ENCODE results near the gene NANS. TPM values are rescaled to one million over a fixed set of nuclear protein-coding genes. Genes with fewer than 3 reads are reported as not detected.
"Not testable (repeated sequence)": the region's sequence is repeated elsewhere in the genome, so short reads cannot be mapped to it uniquely, and the experiment has no call there.

NANS gene, protein sequence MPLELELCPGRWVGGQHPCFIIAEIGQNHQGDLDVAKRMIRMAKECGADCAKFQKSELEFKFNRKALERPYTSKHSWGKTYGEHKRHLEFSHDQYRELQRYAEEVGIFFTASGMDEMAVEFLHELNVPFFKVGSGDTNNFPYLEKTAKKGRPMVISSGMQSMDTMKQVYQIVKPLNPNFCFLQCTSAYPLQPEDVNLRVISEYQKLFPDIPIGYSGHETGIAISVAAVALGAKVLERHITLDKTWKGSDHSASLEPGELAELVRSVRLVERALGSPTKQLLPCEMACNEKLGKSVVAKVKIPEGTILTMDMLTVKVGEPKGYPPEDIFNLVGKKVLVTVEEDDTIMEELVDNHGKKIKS
- 10 to 100 TPM; 38.3 to 40.2 TPM for total RNA-seq

DNA sequence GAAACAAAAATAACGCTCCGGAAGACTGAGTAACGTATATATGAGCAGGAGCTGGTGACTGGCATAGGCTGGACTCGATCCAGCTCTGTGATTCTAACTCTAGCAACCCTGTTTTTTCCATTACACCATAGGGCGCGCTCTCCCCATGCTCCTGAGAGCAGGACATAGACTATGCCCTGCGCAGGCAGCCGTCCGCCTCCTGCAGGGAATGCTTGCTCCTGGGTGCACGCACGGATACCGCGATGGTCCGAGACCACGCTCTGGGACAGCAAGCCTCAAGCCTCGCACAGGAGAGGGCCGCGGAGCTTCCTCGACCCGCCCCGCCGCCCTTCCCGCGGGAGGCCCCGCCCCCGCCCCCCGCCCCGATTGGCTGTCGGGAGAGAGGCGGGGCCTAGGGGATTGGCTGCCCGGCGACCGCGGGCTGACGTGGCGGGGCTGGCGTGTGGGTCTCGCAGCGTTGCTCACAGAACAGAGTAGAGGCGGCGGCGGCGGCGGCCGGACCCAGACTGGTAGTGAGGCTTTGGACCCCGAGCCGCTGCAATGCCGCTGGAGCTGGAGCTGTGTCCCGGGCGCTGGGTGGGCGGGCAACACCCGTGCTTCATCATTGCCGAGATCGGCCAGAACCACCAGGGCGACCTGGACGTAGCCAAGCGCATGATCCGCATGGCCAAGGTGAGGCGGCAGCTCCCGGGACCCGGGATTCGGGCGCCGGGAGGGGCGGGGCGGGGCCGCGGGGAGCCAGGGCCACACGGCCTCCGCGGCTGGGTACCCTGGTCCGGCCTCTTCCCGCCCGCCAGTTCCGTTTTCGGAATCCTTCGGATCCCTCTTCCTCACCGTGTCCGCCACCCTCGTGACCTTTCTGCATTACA is at the start of gene NANS:
NANS (plus strand) TSS at position 464 of the 869 bp plus-strand sequence; CDS start at position 541, 77 bp downstream.
- CTCF ChIA-PET = interaction anchor here (0.5 to 1.8 kb wide), 7 partner anchors 9 to 200 kb away, joined by 3 to 6 read pairs (median 3); no protein-coding TSS in a partner anchor
- POLR2A ChIA-PET = interaction anchor here (0.6 to 2.9 kb wide), 12 partner anchors 9 to 200 kb away, joined by 3 to 23 read pairs (median 8); partner anchors contain the start of genes ANP32B, CORO2A, TBC1D2 and TRIM14

DNA sequence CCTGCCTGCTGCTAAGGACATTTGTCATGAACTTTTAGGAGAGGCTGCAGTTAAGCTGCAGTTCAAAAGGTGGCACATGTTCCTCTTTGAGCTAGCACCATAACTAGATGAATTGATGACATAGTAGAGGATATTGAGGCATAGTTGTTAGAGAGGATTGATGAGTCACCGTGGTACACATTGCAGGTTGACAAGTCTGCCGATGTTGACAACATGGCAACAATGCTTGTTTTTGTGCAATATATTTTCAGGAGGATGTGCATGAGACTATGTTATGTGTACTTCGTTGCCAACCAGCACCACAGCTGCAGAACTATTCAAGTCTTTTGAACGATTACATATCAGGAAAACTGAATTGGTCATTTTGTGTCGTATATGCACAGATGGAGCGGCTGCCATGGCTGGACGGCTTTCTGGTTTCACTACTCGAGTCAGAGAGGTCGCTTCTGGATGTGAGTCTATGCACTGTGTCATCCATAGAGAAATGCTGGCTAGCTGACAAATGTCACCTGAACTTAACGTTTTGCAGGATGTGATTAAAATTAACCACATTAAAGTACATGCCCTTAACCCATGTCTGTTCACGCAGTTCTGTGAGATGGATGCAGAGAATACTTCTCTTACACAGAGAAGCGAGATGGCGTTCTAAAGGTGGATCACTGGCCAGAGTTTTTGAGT is 49.1 kb upstream of the NANS start:
- POLR2A ChIA-PET = interaction anchor here (1.0 kb wide), 1 partner anchor 49 kb away, joined by 3 read pairs; the partner anchor contains the start of gene NANS
- CTCF ChIA-PET = interaction anchor here (1.3 to 1.5 kb wide), 2 partner anchors 27 to 84 kb away, joined by 3 read pairs; no protein-coding TSS in a partner anchor

DNA sequence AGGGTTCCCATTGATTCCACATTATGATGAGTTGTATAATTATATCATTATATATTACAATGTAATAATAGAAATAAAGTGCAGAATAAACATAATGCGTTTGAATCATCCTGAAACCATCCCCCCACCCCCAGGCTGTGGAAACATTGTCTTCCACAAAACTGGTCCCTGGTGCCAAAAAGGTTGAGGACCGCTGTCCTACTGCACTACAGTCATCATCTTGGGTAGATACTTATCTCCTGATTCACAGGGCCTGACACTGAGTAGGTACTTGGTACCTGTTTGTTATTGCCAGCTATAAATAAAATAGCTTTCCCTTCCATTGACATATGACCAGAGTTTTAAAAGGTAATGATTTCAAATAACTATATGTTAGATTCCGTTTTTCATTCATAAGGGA is 47.8 kb upstream of the NANS start:
- POLR2A ChIA-PET = no interaction called here
- CTCF ChIA-PET = interaction anchor here (1.0 kb wide), 1 partner anchor 26 kb away, joined by 3 read pairs; no protein-coding TSS in a partner anchor

DNA sequence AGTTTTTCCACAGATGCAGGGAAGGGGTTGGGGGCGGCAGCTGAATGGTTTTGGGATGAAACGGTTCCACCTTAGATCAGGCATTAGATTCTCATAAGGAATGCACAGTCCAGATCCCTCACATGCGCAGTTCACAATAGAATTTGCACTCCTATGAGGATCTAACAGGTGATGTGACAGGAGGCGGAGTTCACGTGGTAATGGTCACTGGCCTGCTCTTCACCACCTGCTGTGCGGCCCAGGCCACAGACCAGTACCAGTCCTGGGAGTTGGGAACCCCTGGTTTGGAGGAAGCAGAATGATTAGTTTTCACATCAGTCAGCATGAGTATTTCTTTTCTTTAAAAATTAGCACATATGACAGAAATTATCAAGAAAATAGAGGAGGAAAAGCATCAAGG is 47.1 kb upstream of the NANS start:
- ChIA-PET POLR2A (no interaction called here), CTCF (no interaction called here)

DNA sequence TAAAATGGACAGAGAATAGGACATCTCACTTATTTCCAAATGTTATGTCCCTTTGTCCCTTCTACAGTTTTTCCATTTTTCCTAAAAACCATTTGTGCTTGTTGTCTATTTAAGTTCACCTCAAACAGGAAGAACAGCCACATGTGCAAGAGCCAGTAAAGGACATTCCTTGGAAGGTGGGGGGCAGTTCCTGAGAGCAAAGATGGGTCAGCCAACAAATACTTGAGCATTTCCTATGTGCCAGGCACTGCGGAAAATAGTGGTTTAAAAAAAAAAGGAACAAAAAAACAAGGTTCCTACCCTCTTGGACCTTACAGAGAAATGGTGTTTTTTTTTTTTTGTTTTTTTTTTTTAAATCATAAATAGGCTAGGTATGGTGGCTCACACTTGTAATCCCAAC is 46.6 kb upstream of the NANS start:
- ChIA-PET POLR2A (no interaction called here), CTCF (no interaction called here)

DNA sequence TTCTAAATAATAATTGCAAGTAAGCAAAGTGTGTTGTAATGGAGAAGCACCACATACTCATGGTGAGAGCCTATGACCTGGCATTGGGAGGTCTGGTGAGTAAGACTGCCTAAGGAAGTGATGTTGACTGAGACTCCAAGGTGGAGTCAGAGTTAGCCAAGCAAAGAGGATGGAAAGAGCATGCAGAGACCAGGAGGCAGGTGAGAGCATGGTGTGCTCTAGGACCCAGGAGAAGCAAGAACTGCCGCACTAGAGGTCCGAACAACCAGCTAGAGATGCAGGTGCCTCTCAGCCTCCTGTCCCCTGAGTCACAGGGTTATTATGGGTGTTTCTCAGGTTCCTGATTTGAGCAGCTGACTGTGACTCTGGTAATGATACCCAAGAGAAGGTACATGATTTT is 46.1 kb upstream of the NANS start:
- ChIA-PET CTCF (no interaction called here), POLR2A (no interaction called here)

DNA sequence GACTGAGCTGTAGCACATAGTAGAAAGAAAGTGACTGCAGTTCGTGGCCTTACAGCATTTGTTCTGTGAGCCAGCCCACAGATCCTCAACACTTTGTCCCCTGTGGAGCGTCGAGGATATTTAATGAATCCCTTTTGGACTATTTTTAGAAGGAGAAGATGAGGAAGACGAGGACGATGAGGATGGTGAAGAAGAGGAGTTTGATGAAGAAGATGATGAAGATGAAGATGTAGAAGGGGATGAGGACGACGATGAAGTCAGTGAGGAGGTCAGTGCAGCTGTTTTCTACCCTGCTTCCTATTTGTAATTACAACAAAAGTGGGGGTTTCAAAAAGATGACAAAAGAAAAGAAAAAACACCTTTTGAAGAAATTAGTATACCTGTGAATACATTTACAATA is 45.4 kb upstream of the NANS start:
- ChIA-PET CTCF (no interaction called here), POLR2A (no interaction called here)

DNA sequence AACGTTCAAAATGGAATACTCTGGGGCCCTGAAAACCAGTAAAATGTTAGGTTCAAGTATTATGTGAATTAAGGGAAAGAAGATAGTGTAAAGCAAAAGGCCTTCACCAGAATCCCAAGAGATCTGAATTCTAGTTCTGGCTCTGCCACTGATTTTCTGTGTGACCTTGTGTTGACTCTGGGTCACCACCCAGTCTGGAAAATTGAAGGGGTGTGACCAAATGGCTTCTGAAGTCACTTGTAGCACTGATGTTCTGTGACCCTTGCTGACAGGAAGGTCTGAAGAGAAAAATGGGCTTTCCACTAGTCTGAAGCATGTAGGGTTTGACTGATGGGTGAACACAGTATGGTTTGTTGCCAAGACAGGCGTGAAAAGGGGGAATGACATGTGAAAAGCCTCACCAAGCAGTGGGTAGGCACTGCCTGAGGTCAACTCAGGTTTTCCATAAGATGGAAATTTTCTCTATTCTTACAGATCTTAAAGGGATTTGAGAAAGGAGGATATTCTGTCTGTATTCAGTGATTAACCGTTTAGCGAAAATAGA is 40.3 kb upstream of the NANS start:
- CTCF ChIA-PET = interaction anchor here (1.2 to 1.3 kb wide), 2 partner anchors 92 to 93 kb away, joined by 3 to 6 read pairs; partner anchors contain the start of gene TRMO
- POLR2A ChIA-PET = no interaction called here

DNA sequence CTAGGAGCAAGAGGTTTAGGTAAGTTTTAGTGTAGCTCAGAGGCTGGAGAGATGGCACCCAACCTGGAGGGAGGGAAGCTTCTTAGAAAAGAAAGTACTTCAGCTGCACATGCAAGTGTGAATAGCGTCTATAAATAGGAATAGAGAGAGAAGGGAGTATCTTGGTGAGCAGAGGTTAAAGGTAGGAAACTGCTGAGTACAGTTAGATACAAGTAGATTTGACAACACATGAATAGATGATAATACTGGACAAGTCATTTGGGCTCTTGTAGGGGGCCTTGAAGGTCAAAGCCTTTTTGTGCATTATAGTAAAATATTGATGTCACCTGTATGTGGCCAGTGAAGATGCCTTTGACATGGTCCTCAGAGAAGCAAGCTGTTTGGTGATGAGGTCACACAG is 39.2 kb upstream of the NANS start:
- ChIA-PET POLR2A (interaction anchor here (1.0 kb wide), 1 partner anchor 24 kb away, joined by 3 read pairs; no protein-coding TSS in a partner anchor), CTCF (interaction anchor here (1.4 kb wide), 1 partner anchor 17 kb away, joined by 5 read pairs; no protein-coding TSS in a partner anchor)

DNA sequence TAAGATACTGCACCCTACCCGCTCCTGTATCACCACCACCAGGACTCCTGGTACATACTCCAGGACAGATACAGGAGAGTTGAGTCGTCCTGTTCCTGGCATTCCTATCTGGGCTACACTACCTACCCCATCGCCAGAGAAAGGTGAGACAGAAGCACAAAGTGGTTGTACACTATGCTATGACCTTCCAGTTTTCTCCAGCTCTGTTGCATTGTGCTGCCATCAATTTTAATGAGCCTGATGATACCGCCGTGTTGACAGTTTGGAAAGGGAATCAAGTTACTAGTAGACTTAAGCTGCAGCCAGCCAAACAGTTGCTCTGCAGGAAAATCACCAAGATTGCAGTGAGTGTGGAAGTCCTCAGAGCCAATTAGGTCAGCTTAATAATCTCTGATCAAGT is 38.2 kb upstream of the NANS start:
- CTCF ChIA-PET = interaction anchor here (0.7 to 1.4 kb wide), 3 partner anchors 16 to 284 kb away, joined by 3 to 5 read pairs (median 3); no protein-coding TSS in a partner anchor
- POLR2A ChIA-PET = no interaction called here

DNA sequence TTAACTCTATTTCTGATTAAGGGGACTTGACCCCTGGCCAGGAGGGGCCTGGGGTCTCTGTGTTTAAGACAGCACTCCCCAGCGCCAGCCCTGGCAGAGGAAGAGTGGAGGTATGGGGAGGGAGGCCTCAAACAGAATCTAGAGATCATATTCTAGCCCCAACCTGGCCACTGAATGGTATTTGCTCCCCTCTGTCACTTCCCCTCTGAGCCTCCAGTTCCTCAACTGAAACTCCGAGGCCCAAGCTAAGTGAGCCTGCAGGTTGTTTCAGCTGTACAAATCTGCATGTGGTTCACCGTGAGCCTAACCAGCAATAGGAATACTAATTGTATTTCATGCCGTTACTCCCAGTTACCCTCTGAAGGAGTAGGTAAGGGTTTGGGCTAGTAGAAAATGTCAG is 37.4 kb upstream of the NANS start:
- POLR2A ChIA-PET = no interaction called here
- CTCF ChIA-PET = interaction anchor here (1.4 kb wide), 1 partner anchor 93 kb away, joined by 3 read pairs; no protein-coding TSS in a partner anchor

DNA sequence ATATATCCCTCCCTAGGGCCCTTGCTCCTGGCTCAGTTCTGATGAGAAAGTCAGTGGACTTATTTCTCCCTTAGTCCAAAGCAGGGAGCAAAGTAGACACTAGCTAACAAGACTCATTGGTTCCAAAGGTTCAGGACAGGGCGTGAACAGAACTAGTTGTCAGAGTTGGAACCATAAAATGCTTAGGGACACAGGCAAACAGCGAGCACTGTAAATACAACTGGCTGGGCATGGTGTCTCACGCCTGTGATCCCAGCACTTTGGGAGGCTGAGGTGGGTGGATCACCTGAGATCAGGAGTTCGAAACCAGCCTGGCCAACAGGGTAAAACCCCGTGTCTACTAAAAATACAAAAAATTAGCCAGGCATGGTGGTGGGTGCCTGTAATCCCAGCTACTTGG is 36.7 kb upstream of the NANS start:
- CTCF ChIA-PET = interaction anchor here (2.0 kb wide), 1 partner anchor 14 kb away, joined by 10 read pairs; no protein-coding TSS in a partner anchor
- POLR2A ChIA-PET = not testable (repeated sequence)

DNA sequence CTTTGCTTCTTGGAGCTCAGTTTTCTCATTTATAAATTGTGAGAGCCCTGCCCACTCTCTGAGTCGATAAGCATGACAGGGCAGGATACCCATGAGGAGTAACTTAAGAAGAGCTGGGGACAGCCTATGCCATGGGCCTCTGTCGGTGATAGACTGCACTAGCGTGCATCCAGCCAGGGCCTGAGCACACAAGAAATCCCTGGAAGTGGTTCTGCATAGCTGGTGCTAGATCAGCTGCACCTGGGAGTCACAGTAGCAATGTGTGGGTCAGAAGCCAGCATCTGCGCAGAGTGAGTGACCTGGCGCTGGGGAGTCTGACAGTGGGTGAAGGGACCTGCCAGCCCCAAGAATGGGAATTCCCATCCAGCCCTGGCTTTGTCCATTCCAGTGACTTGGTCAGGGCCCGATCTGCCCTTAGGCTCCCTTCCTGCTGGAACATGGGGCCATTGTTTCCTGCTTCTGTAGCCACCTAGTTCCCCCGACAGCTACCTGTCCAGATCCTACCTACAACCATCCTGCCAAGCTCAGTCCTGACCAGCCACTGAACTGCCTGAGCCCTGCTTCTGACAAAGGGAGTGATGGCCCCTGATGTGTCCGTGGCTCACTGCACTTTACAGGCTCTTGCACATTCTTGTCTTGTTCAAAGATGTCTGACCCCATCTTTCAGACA is 35.9 kb upstream of the NANS start:
- ChIA-PET CTCF (interaction anchor here (0.7 to 2.0 kb wide), 2 partner anchors 13 to 83 kb away, joined by 4 to 10 read pairs; partner anchors contain the start of gene HEMGN), POLR2A (no interaction called here)

DNA sequence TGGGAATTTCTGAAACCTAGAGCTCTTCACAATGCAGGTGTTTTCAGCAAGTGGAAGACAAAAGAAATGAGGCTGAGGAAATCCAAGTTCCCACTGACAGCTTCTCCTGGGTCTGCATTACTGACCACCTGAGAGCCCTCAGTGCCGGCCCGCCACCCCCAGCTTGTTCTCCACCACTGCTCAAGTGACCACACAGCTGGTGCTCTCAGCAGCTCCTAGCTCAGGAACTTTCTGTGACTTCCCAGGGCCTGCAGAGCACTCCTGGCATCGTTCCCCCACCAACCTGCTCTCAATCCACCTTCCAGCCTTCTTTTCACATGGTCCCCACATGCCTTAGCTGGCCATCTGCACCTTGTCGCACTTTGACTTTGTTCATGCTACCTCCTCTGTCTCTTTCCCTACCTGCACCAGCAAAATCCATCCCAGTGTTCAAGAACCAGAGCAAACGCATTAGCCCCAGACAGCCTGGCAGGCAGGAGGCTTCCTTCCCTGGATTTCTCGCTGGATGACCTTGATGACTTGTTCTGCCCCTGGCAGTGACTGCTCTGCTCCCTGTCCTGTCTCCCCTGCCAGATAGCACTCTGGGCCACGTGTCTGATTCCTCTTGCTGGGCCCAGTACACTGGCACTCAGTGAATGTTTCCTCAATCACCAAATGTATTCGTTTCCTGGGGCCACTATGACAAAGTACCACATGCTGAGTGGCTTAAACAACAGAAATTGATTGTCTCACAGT is 35.1 kb upstream of the NANS start:
- CTCF ChIA-PET = interaction anchor here (2.0 kb wide), 1 partner anchor 13 kb away, joined by 10 read pairs; no protein-coding TSS in a partner anchor
- POLR2A ChIA-PET = no interaction called here

DNA sequence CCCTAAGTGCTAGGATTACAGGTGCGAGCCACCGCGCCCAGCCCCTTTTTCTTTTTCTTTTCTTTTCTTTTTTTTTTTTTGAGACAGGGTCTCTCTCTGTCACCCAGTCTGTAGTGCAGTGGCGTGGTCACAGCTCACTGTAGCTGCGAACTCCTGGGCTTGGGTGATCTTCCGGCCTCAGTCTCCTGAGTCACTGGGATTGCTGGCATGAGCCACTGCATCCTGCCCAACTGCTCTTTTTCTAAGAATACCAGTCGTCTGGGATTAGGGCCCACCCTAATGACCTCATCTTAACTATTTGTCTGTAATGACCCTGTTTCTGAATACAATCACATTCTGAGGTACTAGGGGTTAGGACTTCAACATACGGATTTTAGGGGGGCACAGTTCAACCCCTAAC is 34.1 kb upstream of the NANS start:
- CTCF ChIA-PET = no interaction called here
- POLR2A ChIA-PET = no interaction called here

DNA sequence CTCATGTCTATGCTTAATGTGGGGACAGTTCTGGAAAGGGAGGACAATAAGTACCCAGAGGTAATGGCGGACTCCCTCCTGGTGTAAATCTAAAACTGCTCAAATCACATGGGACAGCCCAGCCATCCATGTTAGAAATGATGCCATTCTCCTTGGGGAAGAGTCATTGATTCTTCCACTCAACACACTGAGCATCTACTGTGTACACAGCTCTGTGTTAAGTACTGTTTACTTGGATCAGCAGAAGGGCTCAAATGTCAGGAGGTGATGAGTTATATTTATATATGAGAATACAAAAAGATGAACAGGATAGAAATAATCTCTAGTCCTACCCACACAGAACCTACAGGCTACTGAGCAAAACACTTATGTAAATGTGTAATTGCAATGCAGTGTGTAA is 31.8 kb upstream of the NANS start:
- ChIA-PET CTCF (interaction anchor here (0.6 to 1.3 kb wide), 2 partner anchors 11 to 100 kb away, joined by 4 read pairs; no protein-coding TSS in a partner anchor), POLR2A (no interaction called here)

DNA sequence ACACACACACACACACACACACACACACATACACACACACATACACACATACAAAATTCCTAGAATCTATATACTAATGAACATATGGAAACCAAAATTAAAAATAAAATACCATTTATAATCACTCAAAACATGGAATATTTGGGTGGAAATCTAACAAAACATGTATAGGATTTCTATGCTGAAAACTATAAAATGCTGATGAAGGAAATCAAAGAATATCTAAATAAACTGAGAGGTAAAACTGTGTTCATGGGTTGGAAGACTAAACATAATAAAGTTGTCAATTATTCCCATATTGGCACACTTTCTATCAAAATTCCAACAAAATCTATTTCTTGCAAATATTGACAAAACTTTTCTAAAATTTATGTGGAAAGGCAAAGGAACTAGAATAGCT is 25.4 kb upstream of the NANS start:
- POLR2A ChIA-PET = no interaction called here
- CTCF ChIA-PET = interaction anchor here (1.5 kb wide), 1 partner anchor 25 kb away, joined by 3 read pairs; the partner anchor contains the start of gene NANS

DNA sequence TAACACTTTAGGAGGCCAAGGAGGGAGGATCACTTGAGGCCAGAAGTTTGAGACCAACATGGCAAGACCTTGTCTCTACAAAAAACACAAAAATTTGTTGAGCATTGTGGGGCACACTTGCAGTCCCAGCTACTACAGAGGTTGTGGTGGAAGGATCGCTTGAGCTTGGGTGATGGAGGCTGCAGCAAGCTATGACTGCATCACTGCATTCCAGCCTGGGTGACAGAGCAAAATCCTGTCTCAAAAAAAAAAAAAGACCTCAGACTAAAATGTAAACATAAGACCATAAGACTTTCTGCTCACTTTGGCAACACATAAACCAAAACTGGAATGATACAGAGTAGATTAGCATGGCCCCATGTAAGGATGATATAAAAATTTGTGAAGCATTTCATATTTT is 24.6 kb upstream of the NANS start:
- POLR2A ChIA-PET = no interaction called here

More for the DNA sequence above, 24.6 kb upstream of the NANS start:
- CTCF ChIA-PET = interaction anchor here (1.1 to 1.5 kb wide), 2 partner anchors 18 to 24 kb away, joined by 3 read pairs; partner anchors contain the start of gene NANS
